Measurements from ENCODE around the gene ZNF385C. TPM values are rescaled to one million over a fixed set of nuclear protein-coding genes. Genes with fewer than 3 reads are reported as not detected.

Gene ZNF385C
- total and polyA plus RNA-seq, 2 of the 13 experiments (the other 11 are each of a cell fraction or from before 2014, with no cell fraction given) = 2.3 to 6.1 TPM

DNA sequence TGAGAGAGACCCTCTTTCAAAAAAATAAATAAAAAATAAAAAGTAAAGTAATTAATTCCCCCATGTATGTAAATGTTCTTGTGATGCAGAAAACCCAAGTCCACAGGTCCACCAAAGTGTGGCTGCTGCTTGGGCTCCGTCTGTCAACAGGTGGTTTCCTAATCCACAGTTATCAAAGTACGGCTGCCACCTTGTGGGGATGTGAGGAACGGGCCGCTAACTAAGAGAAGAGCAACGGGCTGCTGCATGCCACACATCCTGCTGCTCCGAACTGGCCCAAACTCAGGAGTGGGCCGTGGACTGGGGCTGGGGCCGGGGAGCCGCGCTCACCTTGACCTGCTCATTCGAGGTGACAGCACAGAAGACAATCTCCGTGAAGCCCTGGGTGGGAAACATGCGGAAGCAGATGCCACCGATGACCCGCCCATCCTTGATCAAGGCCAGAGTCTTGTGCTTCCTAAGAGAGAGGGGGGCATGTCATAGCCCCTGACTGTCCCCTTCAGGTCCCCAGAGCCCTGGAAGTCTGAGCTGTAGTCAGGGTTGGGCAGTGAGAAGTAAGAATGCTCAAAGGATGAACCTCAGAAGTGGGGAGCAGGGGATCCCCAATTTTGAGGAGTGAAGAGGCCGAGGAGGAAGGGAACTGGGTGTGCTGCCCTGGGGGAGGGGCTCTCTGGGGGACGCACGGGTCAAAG is 18.6 kb upstream of the ZNF385C start (continued):
- TF ChIP-seq, protein P1, sequence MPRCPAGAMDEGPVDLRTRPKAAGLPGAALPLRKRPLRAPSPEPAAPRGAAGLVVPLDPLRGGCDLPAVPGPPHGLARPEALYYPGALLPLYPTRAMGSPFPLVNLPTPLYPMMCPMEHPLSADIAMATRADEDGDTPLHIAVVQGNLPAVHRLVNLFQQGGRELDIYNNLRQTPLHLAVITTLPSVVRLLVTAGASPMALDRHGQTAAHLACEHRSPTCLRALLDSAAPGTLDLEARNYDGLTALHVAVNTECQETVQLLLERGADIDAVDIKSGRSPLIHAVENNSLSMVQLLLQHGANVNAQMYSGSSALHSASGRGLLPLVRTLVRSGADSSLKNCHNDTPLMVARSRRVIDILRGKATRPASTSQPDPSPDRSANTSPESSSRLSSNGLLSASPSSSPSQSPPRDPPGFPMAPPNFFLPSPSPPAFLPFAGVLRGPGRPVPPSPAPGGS (CRISPR knock-in tag; IDR thresholded peaks at IDR 0.05) = no peak
- TF ChIP-seq EED (CRISPR knock-in tag; IDR thresholded peaks at IDR 0.05) (no peak), ZNF205 (CRISPR knock-in tag; IDR thresholded peaks at IDR 0.05) (0 out of 2 replicates have a peak, but pooled peaks have one; percentile 31), SAP130 (CRISPR knock-in tag; IDR thresholded peaks at IDR 0.05; ENCODE audit: low read depth) (peak; percentile 77), ZSCAN31 (CRISPR knock-in tag; IDR thresholded peaks at IDR 0.05; ENCODE audit: low read depth) (peak; percentile 33; the same call in 1 of the 2 replicates), CEBPB (IDR thresholded peaks at IDR 0.05; ENCODE audit: borderline replicate concordance, low read depth, low read length) (peak; percentile 36; the same call in 1 of the 2 replicates), ZNF335 (CRISPR knock-in tag; IDR thresholded peaks at IDR 0.05) (no peak), SATB2 (CRISPR knock-in tag; IDR thresholded peaks at IDR 0.05) (no peak), IRF2 (CRISPR knock-in tag; IDR thresholded peaks at IDR 0.05) (0 out of 2 replicates have a peak, but pooled peaks have one; percentile 57), ZNF124 (CRISPR knock-in tag; IDR thresholded peaks at IDR 0.05) (no peak), HNRNPUL1 (IDR thresholded peaks at IDR 0.05; ENCODE audit: low read depth, low read length) (no peak), YY1 (IDR thresholded peaks at IDR 0.05; ENCODE audit: insufficient read depth, insufficient replicate concordance, low read depth, low read length) (peak; percentile 39), ZNF777 (CRISPR knock-in tag; IDR thresholded peaks at IDR 0.05) (0 out of 2 replicates have a peak, but pooled peaks have one; percentile 35), ZNF713 (CRISPR knock-in tag; IDR thresholded peaks at IDR 0.05) (no peak), FOXO1 (CRISPR knock-in tag; IDR thresholded peaks at IDR 0.05) (peak; percentile 74), ZNF614 (CRISPR knock-in tag; IDR thresholded peaks at IDR 0.05; ENCODE audit: borderline replicate concordance) (peak; percentile 75), ERF (CRISPR knock-in tag; IDR thresholded peaks at IDR 0.05) (0 out of 2 replicates have a peak, but pooled peaks have one; percentile 33), KDM2A (CRISPR knock-in tag; IDR thresholded peaks at IDR 0.05; ENCODE audit: borderline replicate concordance, low read depth) (peak; percentile 62; the same call in 1 of the 2 replicates)
- TF ChIP-seq, protein P2, sequence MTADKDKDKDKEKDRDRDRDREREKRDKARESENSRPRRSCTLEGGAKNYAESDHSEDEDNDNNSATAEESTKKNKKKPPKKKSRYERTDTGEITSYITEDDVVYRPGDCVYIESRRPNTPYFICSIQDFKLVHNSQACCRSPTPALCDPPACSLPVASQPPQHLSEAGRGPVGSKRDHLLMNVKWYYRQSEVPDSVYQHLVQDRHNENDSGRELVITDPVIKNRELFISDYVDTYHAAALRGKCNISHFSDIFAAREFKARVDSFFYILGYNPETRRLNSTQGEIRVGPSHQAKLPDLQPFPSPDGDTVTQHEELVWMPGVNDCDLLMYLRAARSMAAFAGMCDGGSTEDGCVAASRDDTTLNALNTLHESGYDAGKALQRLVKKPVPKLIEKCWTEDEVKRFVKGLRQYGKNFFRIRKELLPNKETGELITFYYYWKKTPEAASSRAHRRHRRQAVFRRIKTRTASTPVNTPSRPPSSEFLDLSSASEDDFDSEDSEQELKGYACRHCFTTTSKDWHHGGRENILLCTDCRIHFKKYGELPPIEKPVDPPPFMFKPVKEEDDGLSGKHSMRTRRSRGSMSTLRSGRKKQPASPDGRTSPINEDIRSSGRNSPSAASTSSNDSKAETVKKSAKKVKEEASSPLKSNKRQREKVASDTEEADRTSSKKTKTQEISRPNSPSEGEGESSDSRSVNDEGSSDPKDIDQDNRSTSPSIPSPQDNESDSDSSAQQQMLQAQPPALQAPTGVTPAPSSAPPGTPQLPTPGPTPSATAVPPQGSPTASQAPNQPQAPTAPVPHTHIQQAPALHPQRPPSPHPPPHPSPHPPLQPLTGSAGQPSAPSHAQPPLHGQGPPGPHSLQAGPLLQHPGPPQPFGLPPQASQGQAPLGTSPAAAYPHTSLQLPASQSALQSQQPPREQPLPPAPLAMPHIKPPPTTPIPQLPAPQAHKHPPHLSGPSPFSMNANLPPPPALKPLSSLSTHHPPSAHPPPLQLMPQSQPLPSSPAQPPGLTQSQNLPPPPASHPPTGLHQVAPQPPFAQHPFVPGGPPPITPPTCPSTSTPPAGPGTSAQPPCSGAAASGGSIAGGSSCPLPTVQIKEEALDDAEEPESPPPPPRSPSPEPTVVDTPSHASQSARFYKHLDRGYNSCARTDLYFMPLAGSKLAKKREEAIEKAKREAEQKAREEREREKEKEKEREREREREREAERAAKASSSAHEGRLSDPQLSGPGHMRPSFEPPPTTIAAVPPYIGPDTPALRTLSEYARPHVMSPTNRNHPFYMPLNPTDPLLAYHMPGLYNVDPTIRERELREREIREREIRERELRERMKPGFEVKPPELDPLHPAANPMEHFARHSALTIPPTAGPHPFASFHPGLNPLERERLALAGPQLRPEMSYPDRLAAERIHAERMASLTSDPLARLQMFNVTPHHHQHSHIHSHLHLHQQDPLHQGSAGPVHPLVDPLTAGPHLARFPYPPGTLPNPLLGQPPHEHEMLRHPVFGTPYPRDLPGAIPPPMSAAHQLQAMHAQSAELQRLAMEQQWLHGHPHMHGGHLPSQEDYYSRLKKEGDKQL (CRISPR knock-in tag; IDR thresholded peaks at IDR 0.05; ENCODE audit: low read depth) = no peak
- TF ChIP-seq, protein P3, sequence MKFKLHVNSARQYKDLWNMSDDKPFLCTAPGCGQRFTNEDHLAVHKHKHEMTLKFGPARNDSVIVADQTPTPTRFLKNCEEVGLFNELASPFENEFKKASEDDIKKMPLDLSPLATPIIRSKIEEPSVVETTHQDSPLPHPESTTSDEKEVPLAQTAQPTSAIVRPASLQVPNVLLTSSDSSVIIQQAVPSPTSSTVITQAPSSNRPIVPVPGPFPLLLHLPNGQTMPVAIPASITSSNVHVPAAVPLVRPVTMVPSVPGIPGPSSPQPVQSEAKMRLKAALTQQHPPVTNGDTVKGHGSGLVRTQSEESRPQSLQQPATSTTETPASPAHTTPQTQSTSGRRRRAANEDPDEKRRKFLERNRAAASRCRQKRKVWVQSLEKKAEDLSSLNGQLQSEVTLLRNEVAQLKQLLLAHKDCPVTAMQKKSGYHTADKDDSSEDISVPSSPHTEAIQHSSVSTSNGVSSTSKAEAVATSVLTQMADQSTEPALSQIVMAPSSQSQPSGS (CRISPR knock-in tag; IDR thresholded peaks at IDR 0.05) = 0 out of 2 replicates have a peak, but pooled peaks have one; percentile 29
